ENCODE measurements around the gene CSHL1.
"Not testable (repeated sequence)": the region's sequence is repeated elsewhere in the genome, so short reads cannot be mapped to it uniquely, and the experiment has no call there.

DNA sequence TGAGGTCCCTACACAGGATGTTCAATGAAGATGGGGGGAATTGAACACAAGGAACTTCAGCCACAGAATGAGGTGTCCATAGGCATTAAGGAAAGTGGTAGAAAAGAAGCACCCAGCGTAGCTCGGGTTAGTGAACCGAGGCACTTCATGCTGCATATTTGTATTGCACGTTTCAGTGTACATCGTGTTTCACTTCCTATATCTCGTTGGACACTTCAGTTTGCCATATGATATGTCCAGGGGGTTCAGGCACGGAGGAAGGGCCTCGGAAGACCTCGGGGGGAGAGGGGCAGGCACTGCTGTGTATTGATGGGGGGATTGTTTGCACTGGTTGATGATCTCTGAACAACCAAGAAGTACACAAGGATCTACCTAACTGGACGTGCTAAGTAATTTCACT is 4.7 kb upstream of the CSHL1 start:
- TF ChIP-seq YY1 (IDR thresholded peaks at IDR 0.05; ENCODE audit: insufficient read depth, insufficient read length); ZNF274 (IDR thresholded peaks at IDR 0.05; ENCODE audit: low read depth, low read length): not testable (repeated sequence)
